Measurements from ENCODE around the gene SPACA9.

DNA sequence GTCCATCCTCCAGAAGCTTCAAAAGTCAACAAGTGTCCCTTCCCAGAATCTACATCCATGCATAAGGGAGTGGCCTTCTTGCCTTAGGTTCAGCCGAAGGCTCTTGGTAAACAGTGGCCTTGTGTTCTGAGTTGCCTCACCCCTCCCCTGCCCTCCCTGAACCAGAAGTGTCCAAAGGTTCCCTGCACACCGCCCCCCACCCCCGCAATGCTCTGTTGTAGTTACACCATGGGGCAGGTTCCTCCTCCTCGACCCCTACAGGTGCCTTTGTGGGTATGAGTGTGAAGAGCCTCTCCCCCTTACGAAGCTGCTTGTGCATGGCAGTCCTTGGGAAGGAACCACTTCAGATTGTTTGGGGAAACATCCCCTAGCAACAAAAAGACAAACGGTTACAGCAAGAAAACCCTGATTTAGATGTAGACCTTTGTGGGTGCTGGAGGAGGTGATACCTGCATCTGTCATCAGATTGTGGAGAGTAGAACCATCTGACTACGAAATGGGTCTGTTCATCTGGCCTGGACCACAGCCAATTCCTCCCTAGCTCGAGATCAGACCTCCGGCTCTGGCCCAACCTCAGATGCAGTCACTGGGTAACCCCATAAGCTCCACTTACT is 7.1 kb downstream of the SPACA9 start:
- no peak for TF ChIP-seq POLR2AphosphoS5 (IDR thresholded peaks at IDR 0.05; ENCODE audit: low read depth, low read length)
- TF ChIP-seq, protein P1, sequence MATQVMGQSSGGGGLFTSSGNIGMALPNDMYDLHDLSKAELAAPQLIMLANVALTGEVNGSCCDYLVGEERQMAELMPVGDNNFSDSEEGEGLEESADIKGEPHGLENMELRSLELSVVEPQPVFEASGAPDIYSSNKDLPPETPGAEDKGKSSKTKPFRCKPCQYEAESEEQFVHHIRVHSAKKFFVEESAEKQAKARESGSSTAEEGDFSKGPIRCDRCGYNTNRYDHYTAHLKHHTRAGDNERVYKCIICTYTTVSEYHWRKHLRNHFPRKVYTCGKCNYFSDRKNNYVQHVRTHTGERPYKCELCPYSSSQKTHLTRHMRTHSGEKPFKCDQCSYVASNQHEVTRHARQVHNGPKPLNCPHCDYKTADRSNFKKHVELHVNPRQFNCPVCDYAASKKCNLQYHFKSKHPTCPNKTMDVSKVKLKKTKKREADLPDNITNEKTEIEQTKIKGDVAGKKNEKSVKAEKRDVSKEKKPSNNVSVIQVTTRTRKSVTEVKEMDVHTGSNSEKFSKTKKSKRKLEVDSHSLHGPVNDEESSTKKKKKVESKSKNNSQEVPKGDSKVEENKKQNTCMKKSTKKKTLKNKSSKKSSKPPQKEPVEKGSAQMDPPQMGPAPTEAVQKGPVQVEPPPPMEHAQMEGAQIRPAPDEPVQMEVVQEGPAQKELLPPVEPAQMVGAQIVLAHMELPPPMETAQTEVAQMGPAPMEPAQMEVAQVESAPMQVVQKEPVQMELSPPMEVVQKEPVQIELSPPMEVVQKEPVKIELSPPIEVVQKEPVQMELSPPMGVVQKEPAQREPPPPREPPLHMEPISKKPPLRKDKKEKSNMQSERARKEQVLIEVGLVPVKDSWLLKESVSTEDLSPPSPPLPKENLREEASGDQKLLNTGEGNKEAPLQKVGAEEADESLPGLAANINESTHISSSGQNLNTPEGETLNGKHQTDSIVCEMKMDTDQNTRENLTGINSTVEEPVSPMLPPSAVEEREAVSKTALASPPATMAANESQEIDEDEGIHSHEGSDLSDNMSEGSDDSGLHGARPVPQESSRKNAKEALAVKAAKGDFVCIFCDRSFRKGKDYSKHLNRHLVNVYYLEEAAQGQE (IDR thresholded peaks at IDR 0.05; ENCODE audit: insufficient read depth in 1 of 2, low read depth in 2 of 2, low read length in 2 of 2) = no peak
